ENCODE results near the gene TRIM5. TPM values are rescaled to one million over a fixed set of nuclear protein-coding genes. Genes with fewer than 3 reads are reported as not detected.
"Not testable (repeated sequence)": the region's sequence is repeated elsewhere in the genome, so short reads cannot be mapped to it uniquely, and the experiment has no call there.

The TRIM5 gene
- total and polyA plus RNA-seq, 10 of the 15 experiments (the other 5 are each of a cell fraction or from before 2014, with no cell fraction given), result 20.0 to 59.7 (median 31.8) TPM

DNA sequence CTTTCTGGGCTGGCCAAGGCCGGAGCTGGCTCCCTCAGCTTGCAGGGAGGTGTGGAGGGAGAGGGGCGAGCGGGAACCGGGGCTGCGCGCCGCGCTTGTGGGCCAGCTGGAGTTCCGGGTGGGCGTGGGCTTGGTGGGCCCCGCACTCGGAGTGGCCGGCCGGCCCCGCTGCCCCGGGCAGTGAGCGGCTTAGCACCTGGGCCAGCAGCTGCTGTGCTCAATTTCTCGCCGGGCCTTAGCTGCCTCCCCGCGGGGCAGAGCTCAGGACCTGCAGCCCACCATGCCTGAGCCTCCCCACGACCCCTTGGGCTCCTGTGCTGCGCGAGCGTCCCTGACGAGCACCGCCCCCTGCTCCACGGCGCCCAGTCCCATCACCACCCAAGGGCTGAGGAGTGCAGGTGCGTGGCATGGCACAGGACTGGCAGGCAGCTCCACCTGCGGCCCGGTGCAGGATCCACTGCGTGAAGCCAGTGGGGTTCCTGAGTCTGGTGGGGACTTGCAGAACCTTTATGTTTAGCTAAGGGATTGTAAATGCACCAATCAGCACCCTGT, 1.9 kb downstream of the TRIM5 start:
- in situ Hi-C loops (cut with MboI), result loop anchor here (25.0 kb wide), 2 partner anchors 1821 to 1829 kb away; partner anchors contain the start of genes PPFIBP2 and STIM1
- H3K79me2 ChIP-seq (ENCODE audit: control insufficient read depth, insufficient read depth, low read length), result peaks cover 25% of the 10 kb centered on the region
- ChIA-PET SMC1A (ENCODE audit: uncharacterized antibody, unreplicated experiment) (interaction anchor here (2.5 to 3.8 kb wide), 6 partner anchors 17 to 122 kb away, joined by 14 to 52 read pairs (median 33); partner anchors contain the start of gene TRIM34), CTCF (interaction anchor here (0.7 to 4.3 kb wide), 6 partner anchors 19 to 241 kb away, joined by 3 to 37 read pairs (median 6); no protein-coding TSS in a partner anchor), RAD21 (ENCODE audit: unreplicated experiment) (interaction anchor here (2.4 to 3.4 kb wide), 6 partner anchors 18 to 127 kb away, joined by 11 to 30 read pairs (median 22); partner anchors contain the start of genes OR52N2 and TRIM34), POLR2A (interaction anchor here (0.7 to 2.9 kb wide), 3 partner anchors 50 to 63 kb away, joined by 4 to 28 read pairs (median 4); no protein-coding TSS in a partner anchor)
- ATAC-seq; H3K9me3 ChIP-seq (replicated peaks; ENCODE audit: control insufficient read depth, insufficient read depth, low read length); H3K9ac ChIP-seq (ENCODE audit: control insufficient read depth, insufficient read depth, low read length); H2AFZ ChIP-seq (ENCODE audit: control insufficient read depth, low read depth, low read length); intact Hi-C loops (cut with micrococcal nuclease; ENCODE audit: unreplicated experiment); BruUV-seq (replicated peaks); H3K27me3 ChIP-seq (replicated peaks in 1 of 2; ENCODE audit: control insufficient read depth in 2 of 2, insufficient read depth in 2 of 2, low read length in 1 of 2); H3K27ac ChIP-seq (ENCODE audit: control insufficient read depth, insufficient read depth); H3K4me1 ChIP-seq (ENCODE audit: control insufficient read depth, insufficient read depth, low read length); H4K20me1 ChIP-seq (ENCODE audit: control insufficient read depth, insufficient read depth); H3K4me2 ChIP-seq (ENCODE audit: control insufficient read depth, insufficient read depth); H3K4me3 ChIP-seq; DNase-seq (ENCODE audit: low read depth, low spot score); FAIRE-seq: not testable (repeated sequence)
- whole genome bisulfite sequencing (ENCODE audit: insufficient coverage, insufficient replicate concordance, low lambda C conversion rate, missing lambda C conversion rate), result 85% methylated on average over 20 of the region's 33 CpGs
- peaks cover 0 to 22% of the 10 kb centered on the region in 2 experiments for H3K36me3 ChIP-seq (ENCODE audit: control insufficient read depth in 2 of 2, insufficient read depth in 2 of 2, low read length in 1 of 2)

DNA sequence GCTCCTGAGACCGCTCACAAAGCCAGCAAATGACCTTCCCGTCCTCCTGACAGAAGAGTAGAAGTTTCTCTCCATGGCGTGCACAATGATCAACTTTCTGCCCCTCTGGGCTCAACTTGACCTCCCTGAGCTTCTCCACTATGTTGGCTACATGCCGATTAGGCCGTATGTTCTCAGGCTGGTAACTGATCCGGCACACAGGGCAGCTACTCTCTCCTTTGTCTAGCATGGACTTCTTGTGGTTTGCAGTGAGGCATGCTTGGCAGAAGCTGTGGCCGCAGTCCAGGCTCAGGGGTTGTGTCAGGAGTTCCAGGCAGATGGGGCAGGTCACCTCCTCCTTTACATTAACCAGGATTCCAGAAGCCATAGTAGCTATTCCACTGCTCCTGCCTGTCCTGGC, 5.1 kb downstream of the TRIM5 start:
- peaks cover 0 to 24% of the 10 kb centered on the region in 2 experiments for H3K36me3 ChIP-seq (ENCODE audit: control insufficient read depth in 2 of 2, insufficient read depth in 2 of 2, low read length in 1 of 2)
- H3K79me2 ChIP-seq (ENCODE audit: control insufficient read depth, insufficient read depth, low read length), result peaks cover 23% of the 10 kb centered on the region
- FAIRE-seq, result no peak
- peaks cover 11% of the 10 kb centered on the region; the same call in 1 of the 3 replicates for H3K9me3 ChIP-seq (replicated peaks; ENCODE audit: control insufficient read depth, insufficient read depth, low read length)
- H3K4me3 ChIP-seq, result no peak overlapping the region
- no TSS peak for BruUV-seq (replicated peaks)
- H3K27me3 ChIP-seq (replicated peaks in 1 of 2; ENCODE audit: control insufficient read depth in 2 of 2, insufficient read depth in 2 of 2, low read length in 1 of 2), result no peaks in the 10 kb centered on the region
- in situ Hi-C loops (cut with MboI) (loop anchor here (25.0 kb wide), 2 partner anchors 1818 to 1832 kb away; partner anchors contain the start of genes PPFIBP2 and STIM1), intact Hi-C loops (cut with micrococcal nuclease; ENCODE audit: unreplicated experiment) (no loop called here)
- no peak for ATAC-seq
- no peak overlapping the region for H3K9ac ChIP-seq (ENCODE audit: control insufficient read depth, insufficient read depth, low read length)
- H2AFZ ChIP-seq (ENCODE audit: control insufficient read depth, low read depth, low read length), result no peak overlapping the region
- H3K27ac ChIP-seq (ENCODE audit: control insufficient read depth, insufficient read depth), result no peak overlapping the region
- H3K4me2 ChIP-seq (ENCODE audit: control insufficient read depth, insufficient read depth), result no peak overlapping the region
- no peaks in the 10 kb centered on the region for H3K4me1 ChIP-seq (ENCODE audit: control insufficient read depth, insufficient read depth, low read length)
- SMC1A ChIA-PET (ENCODE audit: uncharacterized antibody, unreplicated experiment), result interaction anchor here (0.6 to 2.1 kb wide), 7 partner anchors 9 to 55 kb away, joined by 3 to 7 read pairs (median 3); partner anchors contain the start of gene TRIM34
- H4K20me1 ChIP-seq (ENCODE audit: control insufficient read depth, insufficient read depth), result no peaks in the 10 kb centered on the region; the same call in 1 of the 2 replicates
- RAD21 ChIA-PET (ENCODE audit: unreplicated experiment), result no interaction called here
- no peak for DNase-seq (ENCODE audit: low read depth, low spot score)
- WGBS (ENCODE audit: insufficient coverage, insufficient replicate concordance, low lambda C conversion rate, missing lambda C conversion rate), result 98% methylated on average over 7 of the region's 7 CpGs
- POLR2A ChIA-PET, result interaction anchor here (1.3 kb wide), 1 partner anchor 60 kb away, joined by 4 read pairs; no protein-coding TSS in a partner anchor
- CTCF ChIA-PET, result interaction anchor here (1.4 to 1.5 kb wide), 2 partner anchors 131 to 211 kb away, joined by 3 to 4 read pairs; no protein-coding TSS in a partner anchor
- TF ChIP-seq SMAD1 (IDR thresholded peaks at IDR 0.05; ENCODE audit: low read depth, partially characterized antibody), result no peak
- no peak for TF ChIP-seq NRF1 (conservative IDR thresholded peaks at IDR 0.05; ENCODE audit: low read depth, low read length)
- TF ChIP-seq, protein P1, sequence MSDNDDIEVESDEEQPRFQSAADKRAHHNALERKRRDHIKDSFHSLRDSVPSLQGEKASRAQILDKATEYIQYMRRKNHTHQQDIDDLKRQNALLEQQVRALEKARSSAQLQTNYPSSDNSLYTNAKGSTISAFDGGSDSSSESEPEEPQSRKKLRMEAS (IDR thresholded peaks at IDR 0.05; ENCODE audit: low read depth, low read length), result no peak
- TF ChIP-seq KDM1A (IDR thresholded peaks at IDR 0.05; ENCODE audit: borderline replicate concordance), result no peak
- TF ChIP-seq NFXL1 (IDR thresholded peaks at IDR 0.05; ENCODE audit: borderline replicate concordance), result no peak
- TF ChIP-seq ATF7 (IDR thresholded peaks at IDR 0.05; ENCODE audit: low read depth), result no peak
- TF ChIP-seq TCF7 (IDR thresholded peaks at IDR 0.05; ENCODE audit: borderline replicate concordance), result no peak
- no peak for TF ChIP-seq SRF (IDR thresholded peaks at IDR 0.05; ENCODE audit: low read depth in 2 of 2, low read length in 2 of 2)
- no peak for TF ChIP-seq SMARCA5 (IDR thresholded peaks at IDR 0.05)
- no peak for TF ChIP-seq ZNF274 (IDR thresholded peaks at IDR 0.05; ENCODE audit: insufficient read depth, insufficient read length)
- no peak for TF ChIP-seq CBX3 (IDR thresholded peaks at IDR 0.05; ENCODE audit: borderline replicate concordance, low read depth)
- TF ChIP-seq, protein P2, sequence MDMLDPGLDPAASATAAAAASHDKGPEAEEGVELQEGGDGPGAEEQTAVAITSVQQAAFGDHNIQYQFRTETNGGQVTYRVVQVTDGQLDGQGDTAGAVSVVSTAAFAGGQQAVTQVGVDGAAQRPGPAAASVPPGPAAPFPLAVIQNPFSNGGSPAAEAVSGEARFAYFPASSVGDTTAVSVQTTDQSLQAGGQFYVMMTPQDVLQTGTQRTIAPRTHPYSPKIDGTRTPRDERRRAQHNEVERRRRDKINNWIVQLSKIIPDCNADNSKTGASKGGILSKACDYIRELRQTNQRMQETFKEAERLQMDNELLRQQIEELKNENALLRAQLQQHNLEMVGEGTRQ (IDR thresholded peaks at IDR 0.05; ENCODE audit: borderline replicate concordance, low read depth, low read length), result no peak
- TF ChIP-seq, protein P3, sequence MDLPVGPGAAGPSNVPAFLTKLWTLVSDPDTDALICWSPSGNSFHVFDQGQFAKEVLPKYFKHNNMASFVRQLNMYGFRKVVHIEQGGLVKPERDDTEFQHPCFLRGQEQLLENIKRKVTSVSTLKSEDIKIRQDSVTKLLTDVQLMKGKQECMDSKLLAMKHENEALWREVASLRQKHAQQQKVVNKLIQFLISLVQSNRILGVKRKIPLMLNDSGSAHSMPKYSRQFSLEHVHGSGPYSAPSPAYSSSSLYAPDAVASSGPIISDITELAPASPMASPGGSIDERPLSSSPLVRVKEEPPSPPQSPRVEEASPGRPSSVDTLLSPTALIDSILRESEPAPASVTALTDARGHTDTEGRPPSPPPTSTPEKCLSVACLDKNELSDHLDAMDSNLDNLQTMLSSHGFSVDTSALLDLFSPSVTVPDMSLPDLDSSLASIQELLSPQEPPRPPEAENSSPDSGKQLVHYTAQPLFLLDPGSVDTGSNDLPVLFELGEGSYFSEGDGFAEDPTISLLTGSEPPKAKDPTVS (IDR thresholded peaks at IDR 0.05; ENCODE audit: low read depth, low read length), result no peak
- TF ChIP-seq NFIC (IDR thresholded peaks at IDR 0.05; ENCODE audit: low read depth, low read length), result no peak
